HG02759 (cell line): Measurements from ENCODE around the gene ADCY6.

Source experiments
- ATAC-seq: cut with Tn5 transposase; IDR thresholded peaks from one replicate; pipeline ENCODE4 v1.9.1; 2021; ENCODE audit warnings: mild to moderate bottlenecking, moderate library complexity; ENCODE audit not compliant: unreplicated experiment

The ADCY6 gene

GRCh38 chr12:48816143-48816854 is 27.4 kb upstream of the ADCY6 start:
- ATAC-seq = no peak

- peak; percentile 46 for ATAC-seq
These were observed 26.5 kb upstream of the ADCY6 start for GRCh38 chr12:48815126-48816110.

- peak; percentile 80 for ATAC-seq
These were observed 25.6 kb upstream of the ADCY6 start for GRCh38 chr12:48814262-48815125.

GRCh38 chr12:48813465-48814261 is 24.8 kb upstream of the ADCY6 start:
- no peak for ATAC-seq

GRCh38 chr12:48812389-48812788 is 23.5 kb upstream of the ADCY6 start:
- no peak for ATAC-seq

GRCh38 chr12:48811437-48812090 is 22.7 kb upstream of the ADCY6 start:
- ATAC-seq = no peak

- no peak for ATAC-seq
These were observed 22.1 kb upstream of the ADCY6 start for GRCh38 chr12:48810903-48811431.

GRCh38 chr12:48807981-48808380 is 19.1 kb upstream of the ADCY6 start:
- no peak for ATAC-seq

- no peak for ATAC-seq
These were observed 14.8 kb upstream of the ADCY6 start for GRCh38 chr12:48803675-48804074.

GRCh38 chr12:48800971-48801370 is 12.1 kb upstream of the ADCY6 start:
- ATAC-seq = no peak

- ATAC-seq = no peak
These were observed 11.6 kb upstream of the ADCY6 start for GRCh38 chr12:48800457-48800856.

GRCh38 chr12:48796976-48797375 is 8.1 kb upstream of the ADCY6 start:
- no peak for ATAC-seq

- ATAC-seq = no peak
These were observed 6.9 kb upstream of the ADCY6 start for GRCh38 chr12:48795550-48796455.

- no peak for ATAC-seq
These were observed 6.0 kb upstream of the ADCY6 start for GRCh38 chr12:48794870-48795269.

GRCh38 chr12:48793696-48794095 is 4.8 kb upstream of the ADCY6 start:
- no peak for ATAC-seq

- ATAC-seq = no peak
These were observed 1.0 kb upstream of the ADCY6 start for GRCh38 chr12:48789858-48790326.

GRCh38 chr12:48788524-48788853 is 400 bp downstream of the ADCY6 start:
- ATAC-seq = peak; percentile 24

- peak; percentile 6 for ATAC-seq
These were observed 932 bp downstream of the ADCY6 start for GRCh38 chr12:48787791-48788523.
